Astrocyte of the cerebellum (primary cell): ENCODE results near the gene PAPPA.

ENCODE experiments used
- DNase-seq: peaks from one replicate; pipeline ENCODE4 v3.0.0-alpha.2; 2011; ENCODE audit warnings: low read depth
- H3K4me3 ChIP-seq: 2 replicates; pipeline ENCODE4 v1.5.1; 2011; ENCODE audit warnings: mild to moderate bottlenecking, low read depth, low read length, moderate library complexity
- in situ Hi-C: cut with HindIII; loops from 2 replicates; pipeline ENCODE4 v1.10.0; 2017; ENCODE audit warnings: low sequenced_read_pairs
- TF ChIP-seq, protein P1 (sequence below): IDR thresholded peaks from 2 replicates; pipeline ENCODE4 v1.5.1; 2012; ENCODE audit warnings: low read length, low read depth, moderate library complexity, mild to moderate bottlenecking; ENCODE audit errors: missing control alignments

The PAPPA gene

DNA sequence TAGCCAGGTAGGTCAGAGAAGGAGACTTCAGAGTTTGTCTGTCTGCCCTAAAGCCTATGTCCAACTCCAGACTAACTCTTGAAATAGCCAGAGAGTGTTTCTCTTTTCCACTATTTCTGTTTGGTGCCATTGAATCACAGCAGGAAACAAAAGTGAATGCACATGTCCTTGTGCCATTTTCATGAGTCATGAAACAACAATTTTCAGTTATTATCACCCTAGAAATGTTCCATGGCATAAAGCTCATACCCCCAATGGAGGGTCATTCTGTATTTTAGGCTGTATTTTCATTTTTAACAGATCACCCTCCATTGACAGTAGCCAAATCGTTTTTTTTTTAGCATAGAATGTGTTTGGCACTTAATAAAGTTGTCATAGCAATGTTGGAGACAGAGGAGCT, 124.7 kb downstream of the PAPPA start:
- in situ Hi-C loops: no loop called here
- TF ChIP-seq, protein P1, sequence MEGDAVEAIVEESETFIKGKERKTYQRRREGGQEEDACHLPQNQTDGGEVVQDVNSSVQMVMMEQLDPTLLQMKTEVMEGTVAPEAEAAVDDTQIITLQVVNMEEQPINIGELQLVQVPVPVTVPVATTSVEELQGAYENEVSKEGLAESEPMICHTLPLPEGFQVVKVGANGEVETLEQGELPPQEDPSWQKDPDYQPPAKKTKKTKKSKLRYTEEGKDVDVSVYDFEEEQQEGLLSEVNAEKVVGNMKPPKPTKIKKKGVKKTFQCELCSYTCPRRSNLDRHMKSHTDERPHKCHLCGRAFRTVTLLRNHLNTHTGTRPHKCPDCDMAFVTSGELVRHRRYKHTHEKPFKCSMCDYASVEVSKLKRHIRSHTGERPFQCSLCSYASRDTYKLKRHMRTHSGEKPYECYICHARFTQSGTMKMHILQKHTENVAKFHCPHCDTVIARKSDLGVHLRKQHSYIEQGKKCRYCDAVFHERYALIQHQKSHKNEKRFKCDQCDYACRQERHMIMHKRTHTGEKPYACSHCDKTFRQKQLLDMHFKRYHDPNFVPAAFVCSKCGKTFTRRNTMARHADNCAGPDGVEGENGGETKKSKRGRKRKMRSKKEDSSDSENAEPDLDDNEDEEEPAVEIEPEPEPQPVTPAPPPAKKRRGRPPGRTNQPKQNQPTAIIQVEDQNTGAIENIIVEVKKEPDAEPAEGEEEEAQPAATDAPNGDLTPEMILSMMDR: no peak
- H3K4me3 ChIP-seq: no peak overlapping the region
- DNase-seq: no peak

DNA sequence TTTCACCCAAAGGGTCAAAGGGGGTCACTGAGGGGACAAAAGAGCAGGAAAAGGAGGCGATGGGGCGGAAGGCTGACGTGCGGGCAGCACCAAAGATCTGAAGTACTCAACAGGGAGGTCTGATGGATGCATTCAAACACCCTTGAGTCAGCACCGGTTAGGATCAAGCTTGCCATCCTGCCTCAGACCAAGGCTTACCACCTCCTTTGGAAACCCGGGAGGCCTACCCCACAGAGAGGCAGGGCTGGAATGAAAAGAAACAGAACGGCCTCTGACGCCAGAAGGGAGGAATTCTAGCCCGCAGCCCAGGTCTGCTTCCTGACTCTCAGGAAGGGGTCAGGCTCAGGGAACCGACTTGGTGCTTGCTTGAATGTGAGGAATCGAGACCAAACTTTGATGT, 125.6 kb downstream of the PAPPA start:
- peak; percentile 71 for DNase-seq
- H3K4me3 ChIP-seq: no peak overlapping the region
- TF ChIP-seq, protein P1: no peak
- in situ Hi-C loops: no loop called here

DNA sequence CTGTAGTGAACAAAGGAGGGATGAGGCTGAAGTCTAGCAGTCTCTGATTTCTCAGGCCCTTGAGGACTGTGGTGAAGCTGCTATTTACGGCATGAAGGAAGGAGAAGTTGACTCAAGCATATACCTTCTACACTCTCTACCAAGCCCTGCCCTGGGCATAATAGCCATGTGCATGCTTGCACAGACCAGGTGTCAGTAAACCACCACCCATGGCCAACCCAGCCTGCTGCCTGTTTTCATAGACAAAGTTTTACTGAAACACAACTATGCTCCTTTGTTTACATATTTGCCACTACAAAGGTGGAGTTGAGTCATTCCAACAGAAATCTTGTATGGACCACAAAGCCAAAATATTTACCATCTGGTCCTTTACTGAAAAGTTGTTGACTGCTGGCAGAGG, 126.9 kb downstream of the PAPPA start:
- DNase-seq: no peak
- TF ChIP-seq, protein P1: no peak
- in situ Hi-C loops: no loop called here
- H3K4me3 ChIP-seq: no peak overlapping the region

DNA sequence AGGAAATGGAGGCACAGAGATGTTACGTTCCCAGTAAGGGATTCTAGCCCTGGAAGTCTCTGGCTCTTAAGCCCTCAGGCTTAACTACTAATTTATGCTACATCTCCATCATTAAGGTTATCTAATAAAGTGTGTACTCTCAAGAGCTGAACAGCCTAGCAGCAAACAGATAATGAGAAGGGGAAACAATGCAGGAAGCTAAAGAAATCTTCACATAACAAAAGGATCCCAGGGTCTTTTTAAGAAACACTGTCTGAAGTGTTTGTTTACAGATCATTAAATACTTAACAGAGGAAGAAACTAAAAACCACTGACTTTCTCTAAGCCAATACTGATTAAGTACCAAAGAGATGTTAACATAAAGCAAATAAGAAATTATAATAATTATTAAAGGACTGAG, 129.0 kb downstream of the PAPPA start:
- no peak for DNase-seq
- no peak overlapping the region for H3K4me3 ChIP-seq
- TF ChIP-seq, protein P1: no peak
- in situ Hi-C loops: no loop called here

- H3K4me3 ChIP-seq: no peak overlapping the region
- in situ Hi-C loops: no loop called here
- TF ChIP-seq, protein P1: no peak
- DNase-seq: no peak
Measured at GRCh38 chr9:116284518-116284917, 130.9 kb downstream of the PAPPA start.

DNA sequence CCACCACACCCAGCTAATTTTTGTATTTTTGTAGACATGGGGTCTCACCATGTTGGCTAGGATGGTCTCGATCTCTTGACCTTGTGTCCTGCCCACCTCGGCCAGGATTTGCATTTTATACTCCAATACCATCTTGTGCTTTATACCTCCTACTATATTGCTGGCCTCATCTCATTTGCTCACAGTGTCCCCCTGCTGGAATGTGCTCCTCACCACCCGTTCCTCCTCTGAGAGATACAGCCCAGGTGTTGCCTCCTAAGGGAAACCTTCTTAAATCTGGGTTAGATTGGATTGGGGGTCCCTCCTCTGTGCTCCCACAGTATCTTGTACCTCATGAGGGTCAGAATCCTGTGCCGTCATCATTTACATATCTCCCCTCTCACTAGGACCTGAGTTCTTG, 131.7 kb downstream of the PAPPA start:
- TF ChIP-seq, protein P1: peak; percentile 35
- no peak overlapping the region for H3K4me3 ChIP-seq
- in situ Hi-C loops: no loop called here
- DNase-seq: no peak

GRCh38 chr9:116286297-116286696, 132.7 kb downstream of the PAPPA start:
- DNase-seq: no peak
- TF ChIP-seq, protein P1: no peak
- no peak overlapping the region for H3K4me3 ChIP-seq
- in situ Hi-C loops: no loop called here
